SK-MEL-5 (cell line): Measurements from ENCODE around the gene INPP5J. TPM values are rescaled to one million over a fixed set of nuclear protein-coding genes. Genes with fewer than 3 reads are reported as not detected.
A peak's percentile ranks its signal among the peaks of the same experiment; 100 is the strongest.
"Not testable (repeated sequence)": the region's sequence is repeated elsewhere in the genome, so short reads cannot be mapped to it uniquely, and the experiment has no call there.

Source experiments
- DNase-seq: peaks from one replicate; pipeline ENCODE4 v3.0.0-alpha.2; 2016; ENCODE audit warnings: low read depth, low spot score
- in situ Hi-C: cut with HindIII; loops from 2 replicates; pipeline ENCODE4 v1.10.0; 2016; ENCODE audit warnings: low sequenced_read_pairs, high pct_unique_total_duplicates, low pct_unique_long_range_greater_than_20kb
- polyA plus RNA-seq, 2 experiments: library from polyadenylated mRNA; depleted of rRNA; stranded (reverse); fragments of >200 nt; gene quantifications; 2 replicates each; pipeline ENCODE4 v1.2.3, GENCODE V29; 2015
- total RNA-seq: library from RNA; depleted of rRNA; stranded (reverse); fragments of >200 nt; shearing (Covaris generic); gene quantifications from 2 replicates; pipeline ENCODE4 v1.2.3, GENCODE V29; 2014; rRNA removed

Gene INPP5J
- 0.19 and 0.26 TPM in 2 replicates for total RNA-seq
- 0.33 and 0.36 TPM in 2 replicates for polyA plus RNA-seq (2015; cell fraction: cytosol; rRNA removed)
- polyA plus RNA-seq (2015; cell fraction: nucleus; rRNA removed): 1.1 and 2.6 TPM in 2 replicates

DNA sequence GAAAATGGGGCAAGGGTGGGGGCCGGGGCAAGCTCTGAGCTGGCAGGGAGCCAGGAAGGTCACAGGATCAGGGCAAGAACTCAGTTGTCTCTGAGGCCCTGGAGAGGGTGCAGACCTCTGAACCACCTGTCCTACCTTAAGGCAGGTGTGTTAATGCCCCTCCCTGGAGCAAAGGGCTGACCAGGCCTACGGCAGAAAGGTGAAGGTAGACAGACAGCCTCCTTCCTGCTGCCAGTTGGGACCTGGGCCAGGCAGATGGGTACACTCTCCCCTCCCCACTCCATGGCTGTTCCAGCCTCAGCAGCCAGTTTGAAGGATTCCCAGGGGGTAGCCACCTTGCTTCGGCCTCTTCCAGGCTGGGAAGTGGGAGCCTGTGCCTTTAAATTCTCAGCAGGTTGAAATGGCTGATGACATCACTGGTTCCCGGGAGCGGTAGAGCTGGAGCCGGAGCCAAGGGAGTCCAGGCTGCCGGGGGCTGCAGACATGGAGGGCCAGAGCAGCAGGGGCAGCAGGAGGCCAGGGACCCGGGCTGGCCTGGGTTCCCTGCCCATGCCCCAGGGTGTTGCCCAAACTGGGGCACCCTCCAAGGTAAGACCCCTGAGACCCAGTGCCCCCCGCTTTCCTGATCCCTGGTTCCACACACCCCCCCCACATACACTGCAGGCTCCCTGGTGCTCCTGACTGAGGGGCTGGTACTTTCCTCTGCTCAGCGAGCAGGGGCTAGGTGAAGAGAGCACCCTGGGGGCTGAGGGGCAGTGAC lies at the start of gene INPP5J:
TSS of gene INPP5J (plus strand) at position 435 of the 760 bp plus-strand sequence. CDS start at position 484, 49 bp downstream.
- DNase-seq: peak; percentile 57
- in situ Hi-C loops: no loop called here

DNA sequence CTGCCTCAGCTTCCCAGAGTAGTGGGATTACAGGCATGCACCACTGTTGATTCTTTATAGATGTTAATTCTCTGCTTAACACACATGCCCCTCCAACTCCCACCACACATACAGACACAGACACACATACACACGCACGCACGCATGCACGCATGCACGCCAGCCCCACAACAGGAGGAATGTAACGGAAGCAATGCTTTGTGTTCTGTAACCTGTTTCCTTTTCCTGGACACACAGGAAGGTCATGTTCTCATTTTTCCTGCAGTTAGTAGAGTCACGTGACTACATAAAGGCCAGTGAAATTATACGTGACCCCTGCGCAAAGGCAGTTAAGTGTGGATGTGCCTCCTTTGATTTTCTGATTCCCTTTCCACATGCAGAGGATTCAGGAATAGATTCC lies 49.6 kb upstream of the INPP5J start:
- in situ Hi-C loops, DNase-seq: not testable (repeated sequence)

DNA sequence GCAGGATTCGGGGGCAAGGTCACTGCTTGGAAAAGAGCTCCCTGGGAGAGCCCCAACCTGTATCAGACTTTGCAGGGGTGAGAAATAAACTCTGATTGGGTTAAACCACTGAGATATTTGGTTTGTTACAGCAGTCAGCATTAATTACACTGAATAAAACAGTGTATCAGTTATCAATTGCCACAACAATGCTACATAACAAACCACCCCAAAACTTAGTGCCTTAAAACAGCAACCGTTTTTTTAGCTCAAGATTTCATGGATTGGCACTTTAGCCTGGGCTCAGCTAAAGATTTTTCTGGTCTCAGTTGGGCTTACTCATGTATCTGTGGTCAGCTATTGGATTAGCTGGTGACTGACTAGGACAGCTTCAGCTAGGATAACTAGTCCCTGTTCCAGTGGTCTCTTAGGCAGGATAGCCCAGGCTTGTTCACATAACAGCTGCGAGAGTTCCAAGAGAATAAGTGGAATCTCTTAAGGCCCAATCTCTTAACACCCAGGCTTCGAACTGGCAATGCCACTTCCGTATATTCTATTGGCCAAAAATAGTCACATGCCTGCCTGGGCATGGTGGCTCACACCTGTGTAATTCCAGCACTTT lies 49.1 kb upstream of the INPP5J start:
- in situ Hi-C loops, DNase-seq: not testable (repeated sequence)

DNA sequence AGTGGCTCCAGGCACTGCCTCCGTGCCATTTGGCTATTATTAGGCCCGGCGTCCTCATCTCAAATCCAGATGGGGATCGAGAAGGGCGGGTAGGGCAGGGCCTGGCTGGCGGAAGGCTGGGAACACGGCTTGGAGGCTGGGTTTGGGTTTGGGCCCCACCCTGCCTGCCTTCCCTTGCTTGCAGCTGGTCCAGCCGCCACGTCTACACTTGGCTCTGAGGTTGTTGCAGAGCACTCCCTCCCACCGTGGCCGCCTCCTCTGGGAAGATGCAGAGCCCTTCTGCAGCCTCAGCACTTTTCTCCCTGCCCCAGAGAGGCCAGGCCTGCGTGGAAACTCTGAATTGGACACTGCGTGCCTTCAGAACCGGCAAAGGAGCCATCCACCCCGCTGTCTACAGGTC lies 46.8 kb upstream of the INPP5J start:
- in situ Hi-C loops: no loop called here
- no peak for DNase-seq

- in situ Hi-C loops: no loop called here
- no peak for DNase-seq
These were observed 45.1 kb upstream of the INPP5J start for GRCh38 chr22:31077681-31078080.

- in situ Hi-C loops: not testable (repeated sequence)
- peak; percentile 36 for DNase-seq
These were observed 44.4 kb upstream of the INPP5J start for GRCh38 chr22:31078389-31078788.

DNA sequence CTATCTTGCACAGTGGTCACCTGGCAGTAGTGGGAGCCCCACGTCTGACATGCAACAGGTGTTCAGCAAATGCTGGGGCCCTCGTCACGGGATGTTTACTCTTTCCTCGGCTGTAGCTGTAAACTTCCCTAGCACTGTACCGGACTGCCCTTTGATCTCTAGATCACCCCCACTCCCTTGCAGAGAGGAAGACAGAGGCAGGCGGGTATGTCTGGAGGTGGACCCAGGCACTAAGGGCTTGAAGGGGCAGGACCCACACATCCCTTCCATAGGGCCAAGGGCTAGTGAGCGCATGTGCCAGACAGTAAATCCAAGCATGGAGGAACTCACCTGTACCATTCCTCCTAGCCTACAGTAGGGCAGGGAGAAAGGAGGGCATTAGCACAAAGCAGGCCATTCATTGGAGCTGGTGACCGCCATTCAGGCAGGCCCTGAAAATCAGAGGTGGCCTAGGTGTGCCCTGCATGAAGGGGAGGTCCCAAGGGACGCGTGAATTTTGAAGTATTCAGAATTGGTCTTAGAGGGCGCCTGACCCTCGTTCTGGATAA lies 43.6 kb upstream of the INPP5J start:
- no peak for DNase-seq
- in situ Hi-C loops: no loop called here

DNA sequence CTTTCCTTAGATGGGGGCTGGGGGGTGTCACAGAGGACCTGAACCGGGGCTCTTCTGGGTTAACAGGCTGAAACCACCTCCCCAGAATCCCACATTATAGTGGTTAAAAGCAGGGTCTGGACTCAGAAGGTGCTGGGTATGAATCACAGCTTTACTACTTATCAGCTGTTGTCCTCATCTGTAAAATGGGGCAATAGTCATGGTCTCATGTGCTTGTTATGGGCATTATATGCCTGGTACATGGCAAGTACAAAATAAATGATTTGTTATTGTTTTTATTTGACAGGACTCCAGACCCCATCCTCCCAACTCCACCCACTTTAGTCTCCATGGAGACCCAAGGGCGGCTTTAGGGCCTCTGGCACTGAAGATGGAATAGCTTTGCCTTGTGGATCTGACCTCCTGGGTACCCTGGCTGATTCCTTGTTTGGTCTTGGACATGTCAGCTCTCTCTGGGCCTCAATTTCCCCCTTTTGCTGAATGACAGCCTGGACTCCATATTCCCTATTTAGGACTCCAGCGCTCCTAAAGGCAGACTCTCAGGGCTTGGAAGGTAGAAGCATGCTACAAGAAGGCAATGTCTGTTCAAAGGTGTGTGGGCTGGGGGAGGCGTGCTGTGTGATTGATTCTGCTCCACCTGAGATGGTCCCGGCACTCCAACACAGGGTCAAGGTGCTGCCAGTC lies 42.5 kb upstream of the INPP5J start:
- in situ Hi-C loops: no loop called here
- no peak for DNase-seq

- DNase-seq: peak; percentile 92
- in situ Hi-C loops: no loop called here
These were observed 41.7 kb upstream of the INPP5J start, which contains the start of gene SMTN for GRCh38 chr22:31080848-31081649. Gene SMTN, plus strand, starts transcription at chr22:31081318. Its CDS starts 1,941 bp downstream, at chr22:31083259.

GRCh38 chr22:31081963-31082605 lies 40.7 kb upstream of the INPP5J start:
- in situ Hi-C loops: no loop called here
- DNase-seq: no peak

DNA sequence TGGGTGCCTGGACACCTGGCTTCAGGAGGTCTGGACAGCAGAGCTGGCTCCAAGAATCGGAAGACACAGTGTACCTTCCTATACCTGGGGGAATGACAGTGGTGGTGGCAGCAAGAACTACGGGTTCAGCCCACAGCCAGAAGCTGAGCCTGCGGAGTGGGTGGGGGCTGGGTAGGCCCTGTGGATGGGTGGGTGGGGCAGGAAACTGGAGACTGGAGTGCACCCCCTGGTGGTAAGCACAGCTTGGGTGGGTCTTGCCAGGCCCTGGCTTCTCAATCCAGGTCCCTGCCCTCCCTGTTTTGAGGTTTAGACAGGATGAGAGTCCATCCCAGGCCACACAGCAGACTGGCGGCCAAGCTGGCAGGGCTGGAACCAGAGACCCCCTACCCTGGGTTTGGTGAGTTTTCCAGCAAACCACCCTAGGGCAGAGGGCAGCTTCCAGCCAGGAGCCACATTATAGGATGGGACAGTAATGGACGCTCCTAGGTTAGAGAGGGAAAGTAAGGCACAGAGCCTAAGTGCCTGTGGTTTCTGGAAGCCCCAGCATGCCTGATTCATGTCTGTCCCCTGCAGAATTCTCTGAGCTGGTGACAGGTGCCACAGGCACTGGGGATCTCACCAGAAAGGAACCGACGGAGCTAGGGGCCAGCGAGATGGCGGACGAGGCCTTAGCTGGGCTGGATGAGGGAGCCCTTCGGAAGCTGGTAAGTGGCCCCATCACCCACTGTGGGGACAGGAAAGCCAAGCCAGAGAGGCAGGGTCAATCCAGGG lies 40.0 kb upstream of the INPP5J start:
- DNase-seq: peak; percentile 81
- in situ Hi-C loops: no loop called here

GRCh38 chr22:31083377-31083768 lies 39.4 kb upstream of the INPP5J start:
- DNase-seq: no peak
- in situ Hi-C loops: no loop called here

DNA sequence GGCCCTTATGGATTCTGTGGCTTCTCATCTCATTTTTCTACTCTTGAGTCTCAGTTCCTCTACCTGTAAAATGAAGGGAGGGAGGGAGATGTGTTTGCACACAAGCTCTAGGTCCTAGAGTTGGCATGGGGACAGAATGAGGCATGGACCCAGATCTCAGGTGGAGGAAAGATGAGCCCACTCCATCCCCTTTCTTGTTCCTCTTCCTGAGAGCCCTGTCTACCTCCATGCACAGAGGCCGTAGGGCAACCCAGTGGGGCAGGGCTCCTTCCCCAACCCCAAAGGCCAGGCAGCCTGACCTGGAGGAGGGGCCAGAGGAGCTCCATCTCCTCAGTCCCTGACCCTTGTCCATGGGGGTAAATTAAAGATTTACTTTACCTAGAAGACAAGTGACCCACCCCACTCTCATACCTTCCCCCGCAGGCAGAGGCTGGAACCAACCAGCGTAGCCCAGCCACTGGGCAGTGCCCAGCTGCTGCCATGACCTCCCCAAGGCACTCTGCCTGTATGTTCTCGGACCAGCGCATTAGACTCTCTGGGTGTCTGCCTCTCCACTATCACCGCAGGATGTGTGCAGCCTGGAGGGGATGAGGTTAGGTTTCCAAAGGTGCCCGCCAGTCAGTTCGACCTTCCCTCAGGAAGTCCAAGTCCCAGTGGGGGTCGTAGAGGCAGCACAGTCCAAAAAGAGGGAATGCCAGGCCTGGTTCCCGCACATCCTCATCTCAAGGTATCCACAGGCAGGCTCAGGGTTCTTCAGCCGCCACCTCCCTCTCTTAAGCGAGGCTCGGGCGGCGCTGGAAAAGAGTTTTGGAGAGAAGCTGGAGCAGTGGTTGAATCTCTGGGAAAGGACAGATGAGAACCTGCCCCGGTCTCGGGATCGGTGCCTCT lies 38.6 kb upstream of the INPP5J start:
- in situ Hi-C loops: no loop called here
- DNase-seq: no peak

DNA sequence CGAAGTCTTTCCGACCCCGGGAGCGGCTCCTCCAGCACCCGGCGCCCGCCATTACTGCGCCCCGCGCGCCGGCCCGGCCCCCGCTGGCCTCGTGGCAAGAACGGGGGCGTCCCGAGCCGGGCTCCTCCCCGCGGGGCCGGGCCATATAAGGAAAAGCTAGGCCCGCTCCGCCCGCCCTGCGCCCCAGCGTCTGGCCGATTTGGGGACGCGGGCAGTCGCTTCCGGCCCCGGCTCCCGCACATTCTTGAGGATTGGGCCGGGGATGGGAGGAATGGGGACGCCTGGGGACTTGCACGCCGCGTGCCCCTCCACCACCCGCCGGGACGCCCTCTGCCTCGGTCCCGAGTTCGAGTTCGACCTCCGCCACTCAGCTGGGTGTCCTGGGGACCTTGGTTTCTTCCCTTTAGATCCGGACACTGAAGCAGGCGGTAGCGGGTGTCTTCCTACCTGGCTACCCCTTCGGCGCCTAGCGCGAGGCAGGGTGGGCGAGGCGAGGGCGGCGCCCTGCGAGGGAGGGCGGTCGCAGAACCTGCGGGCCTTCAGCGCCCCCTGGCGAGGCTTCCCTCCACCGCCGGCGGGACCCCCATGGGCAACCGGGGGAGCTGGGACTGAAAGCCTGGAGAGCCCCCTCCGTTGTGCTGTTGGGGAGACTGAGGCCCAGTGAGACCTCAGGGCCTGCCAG lies 37.8 kb upstream of the INPP5J start:
- DNase-seq: peak; percentile 80
- in situ Hi-C loops: no loop called here

DNA sequence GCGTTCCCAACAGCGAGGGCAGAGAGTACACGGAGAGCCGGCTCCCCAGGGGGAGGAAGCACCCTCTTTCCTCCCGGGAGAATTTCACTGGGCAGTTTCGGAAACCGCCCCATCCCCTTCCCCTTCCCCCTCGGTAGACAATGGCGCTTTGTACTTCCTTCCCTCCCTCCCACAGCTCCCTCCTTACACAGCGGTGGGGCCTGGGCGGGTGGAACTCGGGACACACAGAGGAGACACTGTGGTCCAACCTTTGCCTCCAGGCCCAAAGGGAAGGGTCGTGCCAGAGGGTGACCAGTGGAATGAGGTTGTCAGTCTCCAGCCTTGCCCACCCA lies 37.3 kb upstream of the INPP5J start:
- DNase-seq: peak; percentile 97
- in situ Hi-C loops: no loop called here
